Measurements from ENCODE around the gene DMAP1.

The DMAP1 gene

GRCh38 chr1:44222397-44223186, 9.3 kb downstream of the DMAP1 start:
- Histone ChIP-seq H3K4me3 (no peak overlapping the region), H3K4me2 (peak overlapping the region in 8 of 11 experiments; percentile 33 to 58 (median 38); a peak in 12 of 22 replicates), H3K27ac (0 out of 22 replicates have a peak overlapping the region, but pooled peaks of 1 of the 11 experiments have one; percentile 4), H3K9me3 (replicated peaks in 1 of 11) (no peaks in the 10 kb centered on the region), H3K27me3 (no peaks in the 10 kb centered on the region), H3K36me3 (peaks cover 43 to 51% (median 47%) of the 10 kb centered on the region in 11 experiments), H3K9ac (no peak overlapping the region), H3K4me1 (peaks cover 8 to 27% (median 13%) of the 10 kb centered on the region in 10 experiments), H4K20me1 (peaks cover 0 to 44% (median 13%) of the 10 kb centered on the region in 11 experiments; a peak in 12 of 22 replicates)
- no peak for TF ChIP-seq Cebpa-rat (IDR thresholded peaks at IDR 0.05)

GRCh38 chr1:44223187-44223610, 9.9 kb downstream of the DMAP1 start:
- Histone ChIP-seq H3K9me3 (replicated peaks in 1 of 11) (no peaks in the 10 kb centered on the region), H3K4me1 (peaks cover 11 to 28% (median 14%) of the 10 kb centered on the region in 10 experiments), H3K36me3 (peaks cover 38 to 46% (median 43%) of the 10 kb centered on the region in 11 experiments), H4K20me1 (peaks cover 0 to 38% (median 8%) of the 10 kb centered on the region in 11 experiments; a peak in 12 of 22 replicates), H3K9ac (no peak overlapping the region), H3K4me3 (no peak overlapping the region), H3K27ac (0 out of 22 replicates have a peak overlapping the region, but pooled peaks of 1 of the 11 experiments have one; percentile 4), H3K27me3 (no peaks in the 10 kb centered on the region), H3K4me2 (peak overlapping the region in 8 of 11 experiments; percentile 33 to 58 (median 38); a peak in 15 of 22 replicates)
- TF ChIP-seq Cebpa-rat (IDR thresholded peaks at IDR 0.05): no peak

GRCh38 chr1:44225761-44226160, 12.5 kb downstream of the DMAP1 start:
- H4K20me1 ChIP-seq: peaks cover 0 to 25% (median 0%) of the 10 kb centered on the region in 11 experiments; a peak in 5 of 22 replicates
- H3K4me3 ChIP-seq: no peak overlapping the region
- H3K4me1 ChIP-seq: peaks cover 11 to 24% (median 14%) of the 10 kb centered on the region in 10 experiments
- H3K4me2 ChIP-seq: no peak overlapping the region
- no peak for TF ChIP-seq Cebpa-rat (IDR thresholded peaks at IDR 0.05)
- peaks cover 17 to 44% (median 25%) of the 10 kb centered on the region in 11 experiments for H3K36me3 ChIP-seq
- H3K27me3 ChIP-seq: no peaks in the 10 kb centered on the region
- H3K9me3 ChIP-seq (replicated peaks in 1 of 11): no peaks in the 10 kb centered on the region
- peak overlapping the region in 1 of 11 experiments; percentile 9; a peak in 1 of 22 replicates for H3K27ac ChIP-seq
- no peak overlapping the region for H3K9ac ChIP-seq

GRCh38 chr1:44227211-44227610, 13.9 kb downstream of the DMAP1 start:
- Histone ChIP-seq H4K20me1 (peaks cover 0 to 16% (median 0%) of the 10 kb centered on the region in 11 experiments; a peak in 5 of 22 replicates), H3K4me2 (peak overlapping the region in 5 of 11 experiments; percentile 29 to 75 (median 66); a peak in 9 of 22 replicates), H3K27ac (peak overlapping the region in 5 of 11 experiments; percentile 30 to 65 (median 52); a peak in 8 of 22 replicates), H3K9ac (peak overlapping the region in 1 of 11 experiments; percentile 27; a peak in 1 of 22 replicates), H3K27me3 (no peaks in the 10 kb centered on the region), H3K4me3 (no peak overlapping the region), H3K36me3 (peaks cover 15 to 42% (median 21%) of the 10 kb centered on the region in 11 experiments; a peak in 19 of 22 replicates), H3K9me3 (replicated peaks in 1 of 11) (no peaks in the 10 kb centered on the region), H3K4me1 (peaks cover 11 to 24% (median 14%) of the 10 kb centered on the region in 10 experiments)
- TF ChIP-seq Cebpa-rat (IDR thresholded peaks at IDR 0.05): 0 out of 22 replicates have a peak, but pooled peaks of 1 of the 11 experiments have one; percentile 18

- Histone ChIP-seq H3K27me3 (no peaks in the 10 kb centered on the region), H3K4me2 (peak overlapping the region in 3 of 11 experiments; percentile 66 to 75 (median 69); a peak in 4 of 22 replicates), H3K4me3 (no peak overlapping the region), H3K9ac (no peak overlapping the region), H4K20me1 (peaks cover 0 to 8% (median 0%) of the 10 kb centered on the region in 11 experiments; a peak in 1 of 22 replicates), H3K4me1 (peaks cover 5 to 19% (median 11%) of the 10 kb centered on the region in 10 experiments), H3K9me3 (replicated peaks in 1 of 11) (no peaks in the 10 kb centered on the region), H3K27ac (peak overlapping the region in 2 of 11 experiments; percentile 60 to 65; a peak in 1 of 22 replicates), H3K36me3 (peaks cover 15 to 45% (median 29%) of the 10 kb centered on the region in 11 experiments; a peak in 20 of 22 replicates)
- no peak for TF ChIP-seq Cebpa-rat (IDR thresholded peaks at IDR 0.05)
Observed at GRCh38 chr1:44228218-44228617, 14.9 kb downstream of the DMAP1 start.

- Histone ChIP-seq H3K9me3 (replicated peaks in 1 of 11) (no peaks in the 10 kb centered on the region), H3K36me3 (peaks cover 15 to 45% (median 29%) of the 10 kb centered on the region in 11 experiments; a peak in 20 of 22 replicates), H3K4me2 (no peak overlapping the region), H3K4me3 (no peak overlapping the region), H3K4me1 (peaks cover 0 to 16% (median 4%) of the 10 kb centered on the region in 10 experiments; a peak in 9 of 20 replicates), H3K9ac (no peak overlapping the region), H3K27me3 (no peaks in the 10 kb centered on the region), H3K27ac (no peak overlapping the region), H4K20me1 (peaks cover 0 to 5% (median 0%) of the 10 kb centered on the region in 11 experiments; a peak in 1 of 22 replicates)
- TF ChIP-seq Cebpa-rat (IDR thresholded peaks at IDR 0.05): no peak
Observed at GRCh38 chr1:44229435-44230167, 16.3 kb downstream of the DMAP1 start.

GRCh38 chr1:44230796-44231195, 17.5 kb downstream of the DMAP1 start:
- peak in 1 of 11 experiments; percentile 28; a peak in 1 of 22 replicates for TF ChIP-seq Cebpa-rat (IDR thresholded peaks at IDR 0.05)
- Histone ChIP-seq H3K4me2 (no peak overlapping the region), H3K4me1 (peaks cover 0 to 16% (median 4%) of the 10 kb centered on the region in 10 experiments; a peak in 9 of 20 replicates), H3K36me3 (peaks cover 15 to 45% (median 29%) of the 10 kb centered on the region in 11 experiments; a peak in 20 of 22 replicates), H3K9me3 (replicated peaks in 1 of 11) (no peaks in the 10 kb centered on the region), H3K27me3 (no peaks in the 10 kb centered on the region), H3K27ac (no peak overlapping the region), H4K20me1 (peaks cover 0 to 5% (median 0%) of the 10 kb centered on the region in 11 experiments; a peak in 1 of 22 replicates), H3K9ac (no peak overlapping the region), H3K4me3 (no peak overlapping the region)

GRCh38 chr1:44233593-44233992, 20.3 kb downstream of the DMAP1 start:
- Histone ChIP-seq H3K4me1 (peaks cover 5 to 11% (median 8%) of the 10 kb centered on the region in 10 experiments; a peak in 18 of 20 replicates), H3K4me2 (no peak overlapping the region), H3K4me3 (no peak overlapping the region), H4K20me1 (peaks cover 0 to 8% (median 0%) of the 10 kb centered on the region in 11 experiments; a peak in 2 of 22 replicates), H3K9me3 (replicated peaks in 1 of 11) (no peaks in the 10 kb centered on the region), H3K36me3 (peaks cover 15 to 46% (median 29%) of the 10 kb centered on the region in 11 experiments; a peak in 20 of 22 replicates), H3K9ac (no peak overlapping the region), H3K27me3 (no peaks in the 10 kb centered on the region), H3K27ac (no peak overlapping the region)
- TF ChIP-seq Cebpa-rat (IDR thresholded peaks at IDR 0.05): no peak
